Mesendoderm (in vitro differentiated cells): ENCODE data around the gene LRRC56.

Experiments
- DNase-seq: peaks from one replicate; pipeline ENCODE4 v3.0.0; 2013
- H2AK5ac ChIP-seq: 2 replicates; pipeline ENCODE4 v1.6.1; 2013; ENCODE audit warnings: low read length, inconsistent platforms
- H2BK120ac ChIP-seq: 2 replicates; pipeline ENCODE4 v1.6.1; 2013; ENCODE audit warnings: low read depth, mild to moderate bottlenecking, low read length, moderate library complexity, mixed read lengths
- H2BK15ac ChIP-seq: replicated peaks from 2 replicates; pipeline ENCODE4 v1.6.1; 2013; ENCODE audit warnings: low read depth, mild to moderate bottlenecking, moderate library complexity
- H2BK5ac ChIP-seq: 2 replicates; pipeline ENCODE4 v1.6.1; 2013; ENCODE audit warnings: low read length, inconsistent platforms
- H3K18ac ChIP-seq: 2 replicates; pipeline ENCODE4 v1.6.1; 2013; ENCODE audit warnings: mild to moderate bottlenecking, low read length, mixed read lengths
- H3K23ac ChIP-seq: one replicate; pipeline ENCODE4 v1.6.1; 2013; ENCODE audit warnings: low read length
- H3K27ac ChIP-seq: 2 replicates; pipeline ENCODE4 v1.5.1; 2013; ENCODE audit warnings: low read depth, mild to moderate bottlenecking, inconsistent platforms, low read length, moderate library complexity
- H3K27me3 ChIP-seq: 2 replicates; pipeline ENCODE4 v1.6.1; 2013; ENCODE audit warnings: low read length, control low read depth, mild to moderate bottlenecking, inconsistent platforms; ENCODE audit not compliant: insufficient read depth, poor library complexity
- H3K36me3 ChIP-seq: 2 replicates; pipeline ENCODE4 v1.6.1; 2013; ENCODE audit warnings: low read length, inconsistent platforms; ENCODE audit not compliant: control insufficient read depth, insufficient read depth
- H3K4ac ChIP-seq: one replicate; pipeline ENCODE4 v1.6.1; 2013; ENCODE audit warnings: low read depth, mild to moderate bottlenecking, low read length, moderate library complexity
- H3K4me1 ChIP-seq: 2 replicates; pipeline ENCODE4 v1.6.1; 2013; ENCODE audit warnings: low read depth, low read length, inconsistent platforms; ENCODE audit not compliant: control insufficient read depth
- H3K4me2 ChIP-seq: 2 replicates; pipeline ENCODE4 v1.6.1; 2013; ENCODE audit warnings: low read length
- H3K4me3 ChIP-seq: 2 replicates; pipeline ENCODE4 v1.5.1; 2013; ENCODE audit warnings: mild to moderate bottlenecking, low read length
- H3K56ac ChIP-seq: one replicate; pipeline ENCODE4 v1.6.1; 2013; ENCODE audit warnings: low read length
- H3K79me1 ChIP-seq: 2 replicates; pipeline ENCODE4 v1.6.1; 2013; ENCODE audit warnings: low read length, inconsistent platforms
- H3K79me2 ChIP-seq: 2 replicates; pipeline ENCODE4 v1.6.1; 2013; ENCODE audit warnings: mild to moderate bottlenecking, low read length; ENCODE audit not compliant: control insufficient read depth, insufficient read depth
- H3K9ac ChIP-seq: 2 replicates; pipeline ENCODE4 v1.6.1; 2013; ENCODE audit warnings: low read length, inconsistent platforms
- H4K5ac ChIP-seq: one replicate; pipeline ENCODE4 v1.6.1; 2013; ENCODE audit warnings: low read length
- H4K8ac ChIP-seq: one replicate; pipeline ENCODE4 v1.6.1; 2013; ENCODE audit warnings: low read depth, mild to moderate bottlenecking, control low read depth, low read length, moderate library complexity
- WGBS: extraction: QIAGEN DNeasy Blood & Tissue Kit; methylation state at CpG from one replicate; pipeline ENCODE4 v1.1.7; 2013; ENCODE audit warnings: low lambda C conversion rate, missing lambda C conversion rate; ENCODE audit not compliant: insufficient coverage; ENCODE audit errors: extremely low coverage; 5-methylcytosine and 5-hydroxymethylcytosine counted together
- small RNA-seq: library from polyadenylated mRNA; stranded (forward); fragments of <200 nt; extraction: miRNeasy Mini kit (QIAGEN cat#:217004); gene quantifications from one replicate; pipeline ENCODE3, GENCODE V24; 2013; ENCODE audit not compliant: insufficient read depth

The LRRC56 gene

GRCh38 chr11:597166-597725 is 59.9 kb downstream of the LRRC56 start:
- Histone ChIP-seq H2AK5ac (no peak overlapping the region), H2BK120ac (no peak overlapping the region), H3K56ac (no peak overlapping the region), H3K4me3 (no peak overlapping the region), H3K79me2 (no peaks in the 10 kb centered on the region), H3K4ac (no peak overlapping the region), H3K79me1 (peaks cover 5% of the 10 kb centered on the region), H3K23ac (no peak overlapping the region), H3K18ac (no peak overlapping the region), H3K36me3 (peaks cover 37% of the 10 kb centered on the region), H2BK5ac (no peak overlapping the region), H3K9ac (no peak overlapping the region), H3K27ac (no peak overlapping the region), H3K4me1 (no peaks in the 10 kb centered on the region), H2BK15ac (no peak overlapping the region), H4K8ac (no peak overlapping the region), H4K5ac (no peak overlapping the region), H3K4me2 (no peak overlapping the region), H3K27me3 (no peaks in the 10 kb centered on the region)
- peak; percentile 41 for DNase-seq
- WGBS, result no CpG with 5 or more reads among the region's 29 CpGs

- Histone ChIP-seq H2AK5ac (no peak overlapping the region), H3K27ac (no peak overlapping the region), H2BK120ac (no peak overlapping the region), H2BK15ac (no peak overlapping the region), H3K18ac (no peak overlapping the region), H3K56ac (no peak overlapping the region), H3K27me3 (no peaks in the 10 kb centered on the region), H4K8ac (no peak overlapping the region), H3K36me3 (peaks cover 32% of the 10 kb centered on the region), H3K4me3 (no peak overlapping the region), H3K79me2 (no peaks in the 10 kb centered on the region), H3K4me1 (no peaks in the 10 kb centered on the region), H2BK5ac (no peak overlapping the region), H4K5ac (no peak overlapping the region), H3K9ac (no peak overlapping the region), H3K79me1 (peaks cover 5% of the 10 kb centered on the region), H3K23ac (no peak overlapping the region), H3K4me2 (no peak overlapping the region), H3K4ac (no peak overlapping the region)
- no peak for DNase-seq
- WGBS, result no CpG with 5 or more reads among the region's 30 CpGs
Measured at GRCh38 chr11:598005-598680, 60.8 kb downstream of the LRRC56 start.

GRCh38 chr11:601573-602245 is 64.4 kb downstream of the LRRC56 start:
- DNase-seq, result no peak
- Histone ChIP-seq H3K23ac (no peak overlapping the region), H4K5ac (no peak overlapping the region), H2BK120ac (no peak overlapping the region), H2AK5ac (no peak overlapping the region), H2BK5ac (no peak overlapping the region), H3K4ac (no peak overlapping the region), H3K9ac (no peak overlapping the region), H4K8ac (no peak overlapping the region), H3K79me1 (peaks cover 1% of the 10 kb centered on the region), H3K18ac (no peak overlapping the region), H3K4me3 (no peak overlapping the region), H3K56ac (no peak overlapping the region), H3K4me2 (no peak overlapping the region), H3K27me3 (no peaks in the 10 kb centered on the region), H3K27ac (no peak overlapping the region), H3K36me3 (peaks cover 25% of the 10 kb centered on the region), H3K4me1 (no peaks in the 10 kb centered on the region), H2BK15ac (no peak overlapping the region), H3K79me2 (no peaks in the 10 kb centered on the region)
- no CpG with 5 or more reads among the region's 23 CpGs for WGBS

- peaks cover 26% of the 10 kb centered on the region for H3K36me3 ChIP-seq
- no CpG with 5 or more reads among the region's 13 CpGs for WGBS
Measured at GRCh38 chr11:603154-603553, 65.8 kb downstream of the LRRC56 start.

More at GRCh38 chr11:603154-603553, 65.8 kb downstream of the LRRC56 start:
- no peak overlapping the region for H3K4me2 ChIP-seq
- no peaks in the 10 kb centered on the region for H3K4me1 ChIP-seq
- no peaks in the 10 kb centered on the region for H3K27me3 ChIP-seq
- no peak overlapping the region for H2BK120ac ChIP-seq
- H3K79me2 ChIP-seq, result no peaks in the 10 kb centered on the region
- H3K4me3 ChIP-seq, result no peak overlapping the region
- H2BK15ac ChIP-seq, result no peak overlapping the region
- no peak overlapping the region for H3K18ac ChIP-seq
- no peak overlapping the region for H3K23ac ChIP-seq
- no peak overlapping the region for H4K8ac ChIP-seq
- no peak overlapping the region for H3K27ac ChIP-seq
- no peak for DNase-seq
- H3K9ac ChIP-seq, result no peak overlapping the region
- no peak overlapping the region for H3K56ac ChIP-seq
- no peak overlapping the region for H4K5ac ChIP-seq
- H2BK5ac ChIP-seq, result no peak overlapping the region
- H3K79me1 ChIP-seq, result no peaks in the 10 kb centered on the region
- no peak overlapping the region for H2AK5ac ChIP-seq
- no peak overlapping the region for H3K4ac ChIP-seq

Small RNA genes within 50 kb of the gene (small RNA-seq; reads per million reads assigned to genes)
- gene MIR210, result 188 reads per million, percentile 97 among the genes with 10 or more reads in this experiment
